NCI-H510A treated with DMSO at 0.1 percent for 48 hours (cell line): Measurements from ENCODE around the gene TNNT2.

Source experiments
- DNase-seq: peaks from one replicate; lab custom pipeline; 2025; lab: John Stamatoyannopoulos, UW

TNNT2 gene

GRCh38 chr1:201334325-201335173, 42.9 kb downstream of the TNNT2 start:
- no peak for DNase-seq

- no peak for DNase-seq
These were observed 44.7 kb downstream of the TNNT2 start for GRCh38 chr1:201332616-201333335.

GRCh38 chr1:201332021-201332420, 45.5 kb downstream of the TNNT2 start:
- no peak for DNase-seq

GRCh38 chr1:201331166-201331565, 46.3 kb downstream of the TNNT2 start:
- DNase-seq: no peak

- DNase-seq: no peak
These were observed 46.9 kb downstream of the TNNT2 start for GRCh38 chr1:201330541-201330940.

- no peak for DNase-seq
These were observed 47.7 kb downstream of the TNNT2 start for GRCh38 chr1:201329801-201330200.

GRCh38 chr1:201329286-201329685, 48.2 kb downstream of the TNNT2 start:
- no peak for DNase-seq

- no peak for DNase-seq
These were observed 48.9 kb downstream of the TNNT2 start for GRCh38 chr1:201328576-201328975.

- no peak for DNase-seq
These were observed 49.7 kb downstream of the TNNT2 start for GRCh38 chr1:201327687-201328240.

GRCh38 chr1:201326710-201327109, 50.8 kb downstream of the TNNT2 start:
- DNase-seq: no peak

- DNase-seq: no peak
These were observed 51.8 kb downstream of the TNNT2 start for GRCh38 chr1:201325678-201326060.

GRCh38 chr1:201324821-201325677, 52.4 kb downstream of the TNNT2 start:
- no peak for DNase-seq

GRCh38 chr1:201324306-201324705, 53.2 kb downstream of the TNNT2 start:
- no peak for DNase-seq

- DNase-seq: no peak
These were observed 54.6 kb downstream of the TNNT2 start for GRCh38 chr1:201322653-201323510.

GRCh38 chr1:201321826-201322390, 55.6 kb downstream of the TNNT2 start:
- no peak for DNase-seq

GRCh38 chr1:201320168-201320788, 57.2 kb downstream of the TNNT2 start:
- DNase-seq: no peak

GRCh38 chr1:201319631-201320030, 57.8 kb downstream of the TNNT2 start:
- DNase-seq: no peak

GRCh38 chr1:201318504-201319340, 58.8 kb downstream of the TNNT2 start:
- no peak for DNase-seq

- no peak for DNase-seq
These were observed 59.9 kb downstream of the TNNT2 start for GRCh38 chr1:201317551-201317950.
